Adrenal gland (tissue), 12 donors: ENCODE data around the gene HTATIP2. TPM values are rescaled to one million over a fixed set of nuclear protein-coding genes. Genes with fewer than 3 reads are reported as not detected.
"Not testable (repeated sequence)": the region's sequence is repeated elsewhere in the genome, so short reads cannot be mapped to it uniquely, and the experiment has no call there.

ENCODE experiments used
- DNase-seq, 7 donors: peaks; one replicate each; pipeline ENCODE4 v3.0.0-alpha.2; 2019 to 2020
- H3K27ac ChIP-seq, 5 donors: fragments of 200-600 bp; sonication (generic) in 4 of 5; 1 replicate in 3 of 5; 2 replicates in 2 of 5; pipeline versions ENCODE4 v1.5.1 to v1.8.0; 2016 to 2020; ENCODE audit warnings: mild to moderate bottlenecking in 1 of 5
- H3K27me3 ChIP-seq: fragments of 200-600 bp; 2 replicates; pipeline ENCODE4 v1.8.0; 2021
- H3K36me3 ChIP-seq, 2 donors: fragments of 200-600 bp; replicated peaks in 1 of 2; 1 replicate in 1 of 2; 2 replicates in 1 of 2; pipeline versions ENCODE4 v1.5.1 to v1.8.0; 2018 to 2022
- H3K4me1 ChIP-seq, 2 donors: fragments of 200-600 bp; replicated peaks in 1 of 2; 1 replicate in 1 of 2; 2 replicates in 1 of 2; pipeline versions ENCODE4 v1.5.1 to v1.8.0; 2018 to 2021
- H3K4me3 ChIP-seq, 4 donors: fragments of 200-600 bp; sonication (generic) in 3 of 4; one replicate each; pipeline ENCODE4 v1.5.1; 2016 to 2018
- H3K9me3 ChIP-seq, 3 donors: fragments of 200-600 bp; sonication (generic) in 1 of 3; replicated peaks in 1 of 3; 1 replicate in 2 of 3; 2 replicates in 1 of 3; pipeline versions ENCODE4 v1.5.1 to v1.8.0; 2016 to 2021
- CTCF ChIP-seq, 6 experiments: fragments of 450-650 bp in 4 of 6; fragments of 200-600 bp in 2 of 6; sonication (generic) in 1 of 6; IDR thresholded peaks; 1 replicate in 5 of 6; 2 replicates in 1 of 6; pipeline versions ENCODE4 v1.5.1 to v1.8.0; 2016 to 2021; ENCODE audit warnings: antibody characterized with exemption in 6 of 6, mild to moderate bottlenecking in 2 of 6, moderate library complexity in 1 of 6
- POLR2A ChIP-seq, 2 donors: fragments of 450-650 bp; IDR thresholded peaks; one replicate each; pipeline ENCODE4 v1.6.1; 2017; ENCODE audit warnings: antibody characterized with exemption in 2 of 2, mild to moderate bottlenecking in 2 of 2, moderate library complexity in 1 of 2
- WGBS, 4 donors: extraction: QIAGEN DNeasy Blood & Tissue Kit in 2 of 4; methylation state at CpG; one replicate each; pipeline versions ENCODE4 v1.1.5 to v1.1.7; 2013 to 2017; 5-methylcytosine and 5-hydroxymethylcytosine counted together
- intact Hi-C, 2 donors: fragments of 100-400 bp; cut with DNase I; formaldehyde crosslinking; loops; one replicate each; pipeline versions ENCODE4 v1.14.1 to v1.15.0; 2022 to 2023
- polyA plus RNA-seq, 3 donors: library from polyadenylated mRNA; stranded (reverse); fragments of 200-250 nt in 2 of 3; fragments of 350-450 nt in 1 of 3; fragmentation: Illumina TruSeq in 1 of 3; extraction: RNeasy Lipid Tissue Mini Kit (QIAGEN cat#74804) in 1 of 3; gene quantifications; one replicate each; pipeline ENCODE4 v1.2.3, GENCODE V29; 2013 to 2014
- total RNA-seq, 9 donors: library from RNA; depleted of rRNA in 4 of 9; stranded (reverse); fragments of >200 nt in 4 of 9; fragments of 120-200 nt in 1 of 9; fragmentation: NEBNext Ultra II Directional in 1 of 9; extraction: Animal tissue kit (Norgen Biotek cat#: 25700) in 1 of 9; gene quantifications; one replicate each; pipeline versions ENCODE4 v1.1.0 to v1.2.4, GENCODE V29; 2013 to 2023
- donor health status: healthy with polysubstance abuse.
- donor health status: Bipolar disorder and iron deficiency.
- donor health status: DM: yes; HTN: yes; CAD: no.
- donor health status: DM: no; HTN: no; CAD: no.
- donor health status: DM: no; HTN: no; CAD: no.
- donor health status: DM: yes; HTN: yes; CAD: no.

The HTATIP2 gene
- total and polyA plus RNA-seq, 12 donors = 33.1 to 195 (median 78.9) TPM

- no peaks in the 10 kb centered on the region for H3K27me3 ChIP-seq
- 71 to 81% (median 78%) methylated on average over 2 of the region's 2 CpGs for WGBS, 4 donors
- no peaks in the 10 kb centered on the region for H3K9me3 ChIP-seq
- H3K4me3 ChIP-seq = peak overlapping the region in 2 of 4 donors; percentile 69 to 90
- intact Hi-C loops = no loop called here
- no peaks in the 10 kb centered on the region for H3K36me3 ChIP-seq
- peak overlapping the region in 3 of 5 donors; percentile 71 to 96 (median 94) for H3K27ac ChIP-seq
- no peak for TF ChIP-seq CTCF (IDR thresholded peaks at IDR 0.05)
- TF ChIP-seq POLR2A (IDR thresholded peaks at IDR 0.05) = no peak
- no peak for DNase-seq
- H3K4me1 ChIP-seq = peaks cover 16 to 40% of the 10 kb centered on the region in 2 donors
Measured at GRCh38 chr11:20363149-20363499, 390 bp upstream of the HTATIP2 start.

GRCh38 chr11:20364341-20364792, 853 bp downstream of the HTATIP2 start:
- H3K9me3 ChIP-seq = no peaks in the 10 kb centered on the region
- no peaks in the 10 kb centered on the region for H3K36me3 ChIP-seq
- H3K27me3 ChIP-seq = no peaks in the 10 kb centered on the region
- TF ChIP-seq CTCF (IDR thresholded peaks at IDR 0.05) (no peak), POLR2A (IDR thresholded peaks at IDR 0.05) (no peak)
- H3K4me1 ChIP-seq = peaks cover 20 to 48% of the 10 kb centered on the region in 2 donors
- intact Hi-C loops = no loop called here
- WGBS, 4 donors = 25 to 55% (median 30%) methylated on average over 5 to 6 of the region's 6 CpGs
- H3K27ac ChIP-seq = peak overlapping the region; percentile 10 to 96 (median 71)
- peak in 2 of 7 donors; percentile 19 to 38 for DNase-seq
- peak overlapping the region in 3 of 4 donors; percentile 69 to 90 (median 75) for H3K4me3 ChIP-seq

GRCh38 chr11:20365465-20365864, 2.0 kb downstream of the HTATIP2 start:
- H3K4me1 ChIP-seq = peaks cover 20 to 45% of the 10 kb centered on the region in 2 donors
- peak overlapping the region in 1 of 5 donors; percentile 96 for H3K27ac ChIP-seq
- intact Hi-C loops = not testable (repeated sequence)

GRCh38 chr11:20367313-20367948, 3.9 kb downstream of the HTATIP2 start:
- H3K36me3 ChIP-seq = no peaks in the 10 kb centered on the region
- TF ChIP-seq POLR2A (IDR thresholded peaks at IDR 0.05) (no peak), CTCF (IDR thresholded peaks at IDR 0.05) (no peak)
- 41 to 58% (median 46%) methylated on average over 9 of the region's 9 CpGs for WGBS, 4 donors
- intact Hi-C loops = no loop called here
- no peak overlapping the region for H3K4me3 ChIP-seq
- H3K4me1 ChIP-seq = peaks cover 20 to 39% of the 10 kb centered on the region in 2 donors
- peak overlapping the region; percentile 26 to 77 (median 53) for H3K27ac ChIP-seq
- no peaks in the 10 kb centered on the region for H3K27me3 ChIP-seq
- peak; percentile 71 to 89 (median 79) for DNase-seq
- no peaks in the 10 kb centered on the region for H3K9me3 ChIP-seq

More at GRCh38 chr11:20365465-20365864, 2.0 kb downstream of the HTATIP2 start:
- not testable (repeated sequence) for H3K4me3 ChIP-seq, H3K9me3 ChIP-seq, DNase-seq, H3K36me3 ChIP-seq, H3K27me3 ChIP-seq
- 93 to 99% (median 97%) methylated on average over 6 of the region's 6 CpGs for WGBS, 4 donors

GRCh38 chr11:20368438-20368837, 4.9 kb downstream of the HTATIP2 start:
- H3K4me1 ChIP-seq = peaks cover 20 to 39% of the 10 kb centered on the region in 2 donors
- no peak overlapping the region for H3K4me3 ChIP-seq
- no peaks in the 10 kb centered on the region for H3K36me3 ChIP-seq
- intact Hi-C loops = no loop called here
- no peak for TF ChIP-seq POLR2A (IDR thresholded peaks at IDR 0.05)
- no peak for TF ChIP-seq CTCF (IDR thresholded peaks at IDR 0.05)
- H3K27ac ChIP-seq = peak overlapping the region in 3 of 5 donors; percentile 53 to 77 (median 57)
- H3K27me3 ChIP-seq = no peaks in the 10 kb centered on the region
- DNase-seq = peak in 1 of 7 donors; percentile 26
- no peaks in the 10 kb centered on the region for H3K9me3 ChIP-seq
